ENCODE results near the gene PMAIP1. TPM values are rescaled to one million over a fixed set of nuclear protein-coding genes. Genes with fewer than 3 reads are reported as not detected.
A peak's percentile ranks its signal among the peaks of the same experiment; 100 is the strongest.

PMAIP1 gene
- total RNA-seq, 3 donors from 2014 or later: 1.2 to 2.2 (median 2.1) TPM

GRCh38 chr18:59921384-59921891 is 21.6 kb downstream of the PMAIP1 start:
- H3K9me3 ChIP-seq: no peaks in the 10 kb centered on the region
- TF ChIP-seq CTCF (IDR thresholded peaks at IDR 0.05): no peak
- no peak overlapping the region for H3K4me3 ChIP-seq
- DNase-seq (peak in 1 of 3 donors; percentile 18), ATAC-seq (no peak)
- H3K36me3 ChIP-seq (ENCODE audit: low read depth): no peaks in the 10 kb centered on the region
- intact Hi-C loops (cut with DNase I, micrococcal nuclease): no loop called here
- H3K4me1 ChIP-seq (ENCODE audit: low read depth): no peaks in the 10 kb centered on the region

DNA sequence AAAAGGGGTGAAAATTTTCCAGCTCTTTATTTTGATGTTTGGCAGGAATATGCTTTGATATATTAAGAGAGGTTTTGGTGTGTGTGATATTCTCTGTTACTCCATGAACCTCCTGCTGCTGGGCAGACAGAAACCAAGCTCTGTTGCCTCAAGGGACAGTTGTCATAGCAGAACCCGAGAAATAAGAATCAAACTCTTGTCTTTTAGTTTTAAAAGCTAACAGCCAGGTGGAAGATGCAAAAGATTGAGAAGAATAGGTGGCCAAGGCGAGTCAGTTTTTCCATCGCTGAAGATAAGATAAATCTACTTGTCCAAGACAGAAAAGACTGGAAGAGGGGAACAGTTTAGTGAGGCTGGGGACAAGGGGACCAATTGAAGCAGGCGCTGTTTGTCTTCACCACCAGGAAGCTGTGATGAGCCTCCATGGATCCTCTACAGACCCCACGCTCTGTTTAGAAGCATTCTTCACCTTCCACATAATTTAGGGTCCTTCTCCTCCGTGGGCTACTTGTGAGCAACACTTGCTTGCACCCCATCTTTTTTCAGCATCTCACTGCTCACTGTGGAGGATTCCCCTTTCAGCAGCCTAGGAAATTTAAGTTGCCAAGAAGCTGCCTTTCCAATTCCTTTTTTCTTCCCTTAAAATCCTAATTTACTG is 23.9 kb downstream of the PMAIP1 start:
- ATAC-seq: no peak
- no peak for TF ChIP-seq CTCF (IDR thresholded peaks at IDR 0.05)
- Histone ChIP-seq H3K4me1 (ENCODE audit: low read depth) (no peaks in the 10 kb centered on the region), H3K9me3 (no peaks in the 10 kb centered on the region), H3K36me3 (ENCODE audit: low read depth) (no peaks in the 10 kb centered on the region), H3K4me3 (no peak overlapping the region)
- intact Hi-C loops (cut with DNase I, micrococcal nuclease): no loop called here
- no peak for DNase-seq

- no peak for ATAC-seq
- Histone ChIP-seq H3K9me3 (no peaks in the 10 kb centered on the region), H3K4me1 (ENCODE audit: low read depth) (no peaks in the 10 kb centered on the region), H3K36me3 (ENCODE audit: low read depth) (no peaks in the 10 kb centered on the region), H3K4me3 (no peak overlapping the region)
- intact Hi-C loops (cut with DNase I, micrococcal nuclease): no loop called here
- TF ChIP-seq CTCF (IDR thresholded peaks at IDR 0.05): no peak
- no peak for DNase-seq
Measured at GRCh38 chr18:59926131-59926530, 26.3 kb downstream of the PMAIP1 start.

GRCh38 chr18:59927246-59927825 is 27.5 kb downstream of the PMAIP1 start:
- DNase-seq: no peak
- no peaks in the 10 kb centered on the region for H3K36me3 ChIP-seq (ENCODE audit: low read depth)
- H3K4me1 ChIP-seq (ENCODE audit: low read depth): no peaks in the 10 kb centered on the region
- no peak for TF ChIP-seq CTCF (IDR thresholded peaks at IDR 0.05)
- ATAC-seq: no peak
- H3K4me3 ChIP-seq: no peak overlapping the region
- H3K9me3 ChIP-seq: no peaks in the 10 kb centered on the region
- intact Hi-C loops (cut with DNase I, micrococcal nuclease): no loop called here

GRCh38 chr18:59928201-59928600 is 28.4 kb downstream of the PMAIP1 start:
- intact Hi-C loops (cut with DNase I, micrococcal nuclease): no loop called here
- no peak overlapping the region for H3K4me3 ChIP-seq
- H3K36me3 ChIP-seq (ENCODE audit: low read depth): no peaks in the 10 kb centered on the region
- DNase-seq: no peak
- ATAC-seq: no peak
- TF ChIP-seq CTCF (IDR thresholded peaks at IDR 0.05): no peak
- H3K9me3 ChIP-seq: no peaks in the 10 kb centered on the region
- no peaks in the 10 kb centered on the region for H3K4me1 ChIP-seq (ENCODE audit: low read depth)

Data from mucosa of descending colon (tissue), 3 donors.